HL-60 (cell line): ENCODE results near the gene GDF7.

Experiments
- DNase-seq, 2 experiments: peaks; one replicate each; pipeline ENCODE4 v3.0.0-alpha.2; 2010 to 2020; ENCODE audit warnings: low read depth in 1 of 2, low spot score in 1 of 2
- H3K27ac ChIP-seq: fragments of 250-450 bp; sonication (Bioruptor Pico); replicated peaks from 2 replicates; pipeline ENCODE4 v1.5.1; 2020; ENCODE audit warnings: mild to moderate bottlenecking, moderate library complexity
- H3K27me3 ChIP-seq: fragments of 250-450 bp; sonication (Bioruptor Pico); 2 replicates; pipeline ENCODE4 v1.5.1; 2021; ENCODE audit warnings: mild to moderate bottlenecking, moderate library complexity; ENCODE audit not compliant: insufficient read depth, poor library complexity, severe bottlenecking
- H3K4me3 ChIP-seq: replicated peaks from 2 replicates; pipeline ENCODE4 v1.5.1; 2011; ENCODE audit warnings: mild to moderate bottlenecking, control low read depth, low read length; ENCODE audit not compliant: insufficient read depth
- CTCF ChIP-seq: IDR thresholded peaks from one replicate; pipeline ENCODE4 v1.5.1; 2011; ENCODE audit warnings: low read length, control low read depth, inconsistent platforms; ENCODE audit not compliant: insufficient read depth
- GABPA ChIP-seq: IDR thresholded peaks from 2 replicates; pipeline ENCODE4 v1.6.1; 2012; ENCODE audit warnings: low read depth
- POLR2AphosphoS5 ChIP-seq: IDR thresholded peaks from 2 replicates; pipeline ENCODE4 v1.6.1; 2012; ENCODE audit warnings: low read depth
- SPI1 ChIP-seq: IDR thresholded peaks from 2 replicates; pipeline ENCODE4 v1.6.1; 2012; ENCODE audit warnings: low read depth, mild to moderate bottlenecking, borderline replicate concordance
- TF ChIP-seq, protein P1 (sequence below): IDR thresholded peaks from 2 replicates; pipeline ENCODE4 v1.6.1; 2012; ENCODE audit warnings: low read depth; ENCODE audit not compliant: insufficient replicate concordance

GDF7 gene

DNA sequence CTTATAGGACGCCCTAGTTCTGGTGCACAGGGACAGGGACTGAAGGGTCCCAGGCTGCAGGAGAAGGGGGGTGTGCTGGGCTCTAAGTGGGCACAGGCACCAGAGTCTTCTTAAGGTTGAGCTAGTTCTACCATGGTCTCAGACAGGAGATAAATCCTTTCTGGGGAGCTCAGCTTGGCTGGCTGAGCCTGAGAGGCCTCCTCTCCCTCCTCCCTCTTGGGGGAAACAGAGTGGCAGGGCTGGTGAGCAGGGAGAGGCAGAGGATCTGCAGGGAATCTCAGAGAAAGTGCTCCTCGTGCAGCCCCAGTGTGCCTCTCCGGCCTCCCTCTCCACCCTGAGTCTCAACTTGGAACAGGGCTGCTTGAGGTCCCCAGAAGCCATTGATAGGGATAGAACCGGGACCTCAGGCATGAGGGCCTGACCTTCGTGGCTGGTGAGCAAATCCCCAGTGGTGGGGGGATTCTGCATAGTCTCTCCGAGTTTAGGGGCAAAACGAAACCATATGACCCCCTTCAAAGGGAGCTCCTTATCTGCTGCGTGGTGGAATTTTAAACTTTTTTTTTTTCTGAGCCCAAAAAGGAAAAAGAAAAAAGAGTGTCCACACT lies 2.0 kb downstream of the GDF7 start:
- no peak overlapping the region for H3K27ac ChIP-seq
- TF ChIP-seq, protein P1, sequence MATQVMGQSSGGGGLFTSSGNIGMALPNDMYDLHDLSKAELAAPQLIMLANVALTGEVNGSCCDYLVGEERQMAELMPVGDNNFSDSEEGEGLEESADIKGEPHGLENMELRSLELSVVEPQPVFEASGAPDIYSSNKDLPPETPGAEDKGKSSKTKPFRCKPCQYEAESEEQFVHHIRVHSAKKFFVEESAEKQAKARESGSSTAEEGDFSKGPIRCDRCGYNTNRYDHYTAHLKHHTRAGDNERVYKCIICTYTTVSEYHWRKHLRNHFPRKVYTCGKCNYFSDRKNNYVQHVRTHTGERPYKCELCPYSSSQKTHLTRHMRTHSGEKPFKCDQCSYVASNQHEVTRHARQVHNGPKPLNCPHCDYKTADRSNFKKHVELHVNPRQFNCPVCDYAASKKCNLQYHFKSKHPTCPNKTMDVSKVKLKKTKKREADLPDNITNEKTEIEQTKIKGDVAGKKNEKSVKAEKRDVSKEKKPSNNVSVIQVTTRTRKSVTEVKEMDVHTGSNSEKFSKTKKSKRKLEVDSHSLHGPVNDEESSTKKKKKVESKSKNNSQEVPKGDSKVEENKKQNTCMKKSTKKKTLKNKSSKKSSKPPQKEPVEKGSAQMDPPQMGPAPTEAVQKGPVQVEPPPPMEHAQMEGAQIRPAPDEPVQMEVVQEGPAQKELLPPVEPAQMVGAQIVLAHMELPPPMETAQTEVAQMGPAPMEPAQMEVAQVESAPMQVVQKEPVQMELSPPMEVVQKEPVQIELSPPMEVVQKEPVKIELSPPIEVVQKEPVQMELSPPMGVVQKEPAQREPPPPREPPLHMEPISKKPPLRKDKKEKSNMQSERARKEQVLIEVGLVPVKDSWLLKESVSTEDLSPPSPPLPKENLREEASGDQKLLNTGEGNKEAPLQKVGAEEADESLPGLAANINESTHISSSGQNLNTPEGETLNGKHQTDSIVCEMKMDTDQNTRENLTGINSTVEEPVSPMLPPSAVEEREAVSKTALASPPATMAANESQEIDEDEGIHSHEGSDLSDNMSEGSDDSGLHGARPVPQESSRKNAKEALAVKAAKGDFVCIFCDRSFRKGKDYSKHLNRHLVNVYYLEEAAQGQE, result no peak
- no peak for TF ChIP-seq GABPA
- TF ChIP-seq POLR2AphosphoS5, result no peak
- TF ChIP-seq SPI1, result no peak
- no peak for TF ChIP-seq CTCF
- no peak overlapping the region for H3K4me3 ChIP-seq
- peaks cover 41% of the 10 kb centered on the region for H3K27me3 ChIP-seq
- DNase-seq, result no peak

GRCh38 chr2:20669562-20670314 lies 2.8 kb downstream of the GDF7 start:
- no peak for DNase-seq
- H3K4me3 ChIP-seq, result no peak overlapping the region
- peaks cover 36% of the 10 kb centered on the region for H3K27me3 ChIP-seq

More at GRCh38 chr2:20669562-20670314, 2.8 kb downstream of the GDF7 start:
- TF ChIP-seq, protein P1, result no peak
- TF ChIP-seq GABPA, result no peak
- no peak for TF ChIP-seq SPI1
- no peak for TF ChIP-seq CTCF
- no peak overlapping the region for H3K27ac ChIP-seq
